Heart right ventricle (tissue), 16 donors: ENCODE results near the gene APC2. TPM values are rescaled to one million over a fixed set of nuclear protein-coding genes. Genes with fewer than 3 reads are reported as not detected.
A peak's percentile ranks its signal among the peaks of the same experiment; 100 is the strongest.
"Not testable (repeated sequence)": the region's sequence is repeated elsewhere in the genome, so short reads cannot be mapped to it uniquely, and the experiment has no call there.

Experiments
- ATAC-seq, 8 donors: fragments of 200-7000 bp; cut with Tn5 transposase; one replicate each; pipeline ENCODE4 v1.9.1; 2020; ENCODE audit warnings: mild to moderate bottlenecking in 8 of 8, moderate library complexity in 8 of 8, moderate number of reproducible peaks in 1 of 8
- DNase-seq, 2 donors: peaks; one replicate each; pipeline ENCODE4 v3.0.0-alpha.2; 2020
- H3K27ac ChIP-seq, 10 donors: fragments of 200-600 bp; sonication (generic) in 2 of 10; one replicate each; pipeline versions ENCODE4 v1.5.0 to v1.8.0; 2020 to 2022; ENCODE audit warnings: mild to moderate bottlenecking in 3 of 10
- H3K27me3 ChIP-seq, 7 donors: fragments of 200-600 bp; one replicate each; pipeline ENCODE4 v1.8.0; 2021 to 2022; ENCODE audit warnings: mild to moderate bottlenecking in 2 of 7
- H3K36me3 ChIP-seq, 9 donors: fragments of 200-600 bp; sonication (generic) in 1 of 9; one replicate each; pipeline versions ENCODE4 v1.5.0 to v1.8.0; 2020 to 2022; ENCODE audit warnings: mild to moderate bottlenecking in 2 of 9
- H3K4me1 ChIP-seq, 9 donors: fragments of 200-600 bp; sonication (generic) in 1 of 9; one replicate each; pipeline versions ENCODE4 v1.5.0 to v1.8.0; 2020 to 2022; ENCODE audit warnings: mild to moderate bottlenecking in 4 of 9
- H3K4me3 ChIP-seq, 10 donors: fragments of 200-600 bp; sonication (generic) in 2 of 10; one replicate each; pipeline versions ENCODE4 v1.5.0 to v1.8.0; 2020 to 2022; ENCODE audit warnings: mild to moderate bottlenecking in 7 of 10, moderate library complexity in 2 of 10
- H3K9me3 ChIP-seq, 11 donors: fragments of 200-600 bp in 10 of 11; sonication (generic) in 2 of 11; one replicate each; pipeline versions ENCODE4 v1.5.0 to v1.8.0; 2013 to 2022; ENCODE audit warnings: mild to moderate bottlenecking in 2 of 11, control low read depth in 1 of 11, moderate library complexity in 1 of 11
- WGBS, 2 donors: extraction: QIAGEN DNeasy Blood & Tissue Kit; methylation state at CpG; one replicate each; pipeline ENCODE4 v1.1.7; 2013; ENCODE audit warnings: inconsistent platforms in 1 of 2; 5-methylcytosine and 5-hydroxymethylcytosine counted together
- intact Hi-C, 10 donors: fragments of 100-400 bp; cut with DNase I; formaldehyde crosslinking; loops; one replicate each; pipeline versions ENCODE4 v1.11.1 to v1.14.2; 2022
- polyA plus RNA-seq, 2 donors: library from polyadenylated mRNA; stranded (reverse); fragments of 200-250 nt; gene quantifications; one replicate each; pipeline ENCODE4 v1.2.3, GENCODE V29; 2013
- total RNA-seq, 10 donors: library from RNA; stranded (reverse); fragmentation: NEBNext Ultra II Directional in 3 of 10; extraction: Animal tissue kit (Norgen Biotek cat#: 25700) in 3 of 10; gene quantifications; one replicate each; pipeline versions ENCODE4 v1.2.1 to v1.2.4, GENCODE V29; 2021 to 2023
- TF ChIP-seq, protein P1 (sequence below), 9 donors: fragments of 200-600 bp; sonication (generic) in 2 of 9; IDR thresholded peaks; one replicate each; pipeline versions ENCODE4 v1.5.0 to v1.8.0; 2021 to 2022; ENCODE audit warnings: antibody characterized with exemption in 9 of 9, mild to moderate bottlenecking in 5 of 9, moderate library complexity in 1 of 9
- donor health status: Arrhythmogenic right ventricular cardiomyopathy.
- donor health status: ischemic (EF 13 %, LVEDD 7.1; RV severe dilation, severe dysfunction).
- donor health status: healthy with polysubstance abuse.
- donor health status: DM: no; HTN: yes; CAD: no.
- donor health status: DM: no; HTN: no; CAD: no.
- donor health status: ischemic (EF 25% LVEDD 6.9; RV normal size, moderate dysfunction).
- donor health status: ischemic (EF 25% LVEDD 5.7; RV mildly dilated, moderate dysfunction).
- donor health status: healthy.
- donor health status: DM: yes; HTN: yes; CAD: no.
- donor health status: Ischemic cardiomyopathy.
- donor health status: ischemic (EF 35%, LVEDD 5.7; RV mildly dilated, moderate dysfunction).
- donor health status: nonischemic (EF 11% LVEDD 7.7; RV severe dilation, severe dysfunction).
- donor health status: DM: yes; HTN: yes; CAD: no.
- donor health status: PGD.
- donor health status: ischemic (EF 29% LVEDD 5.4; RV normal size, mild dysfunction).
- donor health status: nonischemic (EF 23%, LVEDD 6.1; RV moderate dilation, normal function).

The APC2 gene
- total and polyA plus RNA-seq, 12 donors = 0.02 to 0.23 (median 0.09) TPM; not detected in 1

DNA sequence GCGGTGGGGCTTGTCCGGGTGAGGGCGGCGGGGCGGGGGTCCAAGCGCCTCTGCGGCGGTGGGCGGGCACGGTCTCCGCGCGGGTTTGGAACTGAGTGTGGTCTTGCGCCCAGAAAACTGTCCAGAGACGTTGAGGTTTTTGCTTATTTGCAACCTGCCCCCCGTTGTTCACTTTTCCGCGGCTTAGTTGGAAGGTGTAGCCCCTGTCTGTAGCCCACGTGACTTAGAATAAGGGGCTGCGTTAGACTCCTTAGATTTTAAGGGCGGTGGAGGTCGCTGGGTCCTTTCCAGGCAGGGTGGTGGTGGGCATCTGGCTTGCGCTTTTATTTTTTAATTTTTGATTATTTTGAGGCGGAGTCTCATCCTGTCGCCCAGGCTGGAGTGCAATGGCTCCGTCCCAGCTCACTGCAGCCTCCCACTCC lies 11.0 kb upstream of the APC2 start:
- intact Hi-C loops = loop anchor here in 1 of 10 donors (5.0 kb wide), 1 partner anchor 162 kb away; the partner anchor contains the start of gene FAM174C
- Histone ChIP-seq H3K27me3 (no peaks in the 10 kb centered on the region), H3K27ac (peak overlapping the region in 9 of 10 donors; percentile 75 to 94 (median 89)), H3K4me3 (peak overlapping the region; percentile 63 to 99 (median 86)), H3K4me1 (peaks cover 5 to 30% (median 25%) of the 10 kb centered on the region in 9 donors), H3K9me3 (no peaks in the 10 kb centered on the region), H3K36me3 (peaks cover 0 to 63% (median 37%) of the 10 kb centered on the region in 9 donors)
- ATAC-seq = no peak
- 2% methylated on average over 26 of the region's 26 CpGs for WGBS, 2 donors
- TF ChIP-seq, protein P1, sequence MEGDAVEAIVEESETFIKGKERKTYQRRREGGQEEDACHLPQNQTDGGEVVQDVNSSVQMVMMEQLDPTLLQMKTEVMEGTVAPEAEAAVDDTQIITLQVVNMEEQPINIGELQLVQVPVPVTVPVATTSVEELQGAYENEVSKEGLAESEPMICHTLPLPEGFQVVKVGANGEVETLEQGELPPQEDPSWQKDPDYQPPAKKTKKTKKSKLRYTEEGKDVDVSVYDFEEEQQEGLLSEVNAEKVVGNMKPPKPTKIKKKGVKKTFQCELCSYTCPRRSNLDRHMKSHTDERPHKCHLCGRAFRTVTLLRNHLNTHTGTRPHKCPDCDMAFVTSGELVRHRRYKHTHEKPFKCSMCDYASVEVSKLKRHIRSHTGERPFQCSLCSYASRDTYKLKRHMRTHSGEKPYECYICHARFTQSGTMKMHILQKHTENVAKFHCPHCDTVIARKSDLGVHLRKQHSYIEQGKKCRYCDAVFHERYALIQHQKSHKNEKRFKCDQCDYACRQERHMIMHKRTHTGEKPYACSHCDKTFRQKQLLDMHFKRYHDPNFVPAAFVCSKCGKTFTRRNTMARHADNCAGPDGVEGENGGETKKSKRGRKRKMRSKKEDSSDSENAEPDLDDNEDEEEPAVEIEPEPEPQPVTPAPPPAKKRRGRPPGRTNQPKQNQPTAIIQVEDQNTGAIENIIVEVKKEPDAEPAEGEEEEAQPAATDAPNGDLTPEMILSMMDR (IDR thresholded peaks at IDR 0.05) = no peak
- DNase-seq = no peak

- not testable (repeated sequence) for ATAC-seq, DNase-seq, H3K27me3 ChIP-seq, H3K9me3 ChIP-seq
- peaks cover 0 to 54% (median 28%) of the 10 kb centered on the region in 9 donors for H3K36me3 ChIP-seq
- intact Hi-C loops = loop anchor here in 3 of 10 donors (5.0 to 10.0 kb wide), 2 partner anchors 75 to 162 kb away; partner anchors contain the start of genes ADAMTSL5 (in 2 of the 3) and FAM174C (in 1 of the 3)
- peaks cover 6 to 34% (median 27%) of the 10 kb centered on the region in 9 donors for H3K4me1 ChIP-seq
- peak overlapping the region in 9 of 10 donors; percentile 63 to 99 (median 88) for H3K4me3 ChIP-seq
- WGBS, 2 donors = 82 to 85% methylated on average over 56 to 57 of the region's 57 CpGs
- H3K27ac ChIP-seq = peak overlapping the region in 3 of 10 donors; percentile 89 to 94 (median 91)
Observed at GRCh38 chr19:1439525-1440417, 10.2 kb upstream of the APC2 start.

DNA sequence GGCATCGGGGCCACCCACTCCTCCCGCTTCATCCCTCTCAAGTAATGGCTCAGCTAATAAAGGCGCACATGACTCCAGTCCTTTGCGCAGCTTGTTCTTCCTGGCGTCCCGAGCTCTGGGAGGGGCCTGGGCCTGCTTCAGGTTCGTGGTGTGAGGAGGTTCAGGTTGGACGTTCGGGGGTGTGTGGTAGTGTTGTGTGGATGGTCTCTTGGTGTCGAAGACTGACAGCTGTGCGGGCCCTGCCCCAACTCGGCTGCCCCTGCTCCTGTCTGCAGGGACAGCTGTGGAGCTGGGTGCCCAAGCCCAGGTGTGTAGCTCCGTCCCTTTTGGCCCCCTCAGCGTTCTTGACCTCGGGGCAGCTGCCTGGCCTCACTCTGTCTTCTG lies 9.5 kb upstream of the APC2 start:
- no peak overlapping the region for H3K27ac ChIP-seq
- intact Hi-C loops = loop anchor here in 2 of 10 donors (10.0 kb wide), 1 partner anchor 74 kb away; the partner anchor contains the start of gene ADAMTSL5 (in 2 of the 2)
- ATAC-seq (no peak), DNase-seq (no peak)
- peaks cover 0 to 48% (median 27%) of the 10 kb centered on the region in 9 donors for H3K36me3 ChIP-seq
- peaks cover 11 to 39% (median 34%) of the 10 kb centered on the region in 9 donors for H3K4me1 ChIP-seq
- no peaks in the 10 kb centered on the region for H3K9me3 ChIP-seq
- WGBS, 2 donors = 88 to 90% methylated on average over 15 of the region's 15 CpGs
- peaks cover 2 to 6% (median 3%) of the 10 kb centered on the region in 7 donors for H3K27me3 ChIP-seq
- TF ChIP-seq, protein P1 (IDR thresholded peaks at IDR 0.05) = no peak
- H3K4me3 ChIP-seq = no peak overlapping the region

DNA sequence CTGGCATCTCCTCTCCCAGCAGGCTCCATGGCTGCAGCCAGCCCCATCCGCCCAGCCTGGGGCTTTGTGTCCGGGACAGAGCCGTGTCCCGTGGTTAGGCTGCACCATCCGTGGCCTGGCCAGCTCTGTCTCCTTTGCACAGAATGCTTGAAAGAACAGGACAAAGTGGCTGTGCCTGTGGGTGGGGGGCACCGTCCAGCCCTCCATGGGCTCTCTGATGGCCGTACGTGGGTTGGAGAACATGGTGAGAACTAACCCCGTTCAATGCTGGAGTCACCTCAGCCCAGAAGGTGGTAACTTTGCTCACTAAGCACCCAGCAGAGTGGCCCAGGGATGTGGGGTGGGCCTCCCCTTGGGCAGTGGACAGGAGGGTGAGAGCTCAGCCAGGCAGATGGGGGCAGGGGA lies 8.9 kb upstream of the APC2 start:
- peaks cover 15 to 45% (median 38%) of the 10 kb centered on the region in 9 donors for H3K4me1 ChIP-seq

More for the DNA sequence above, 8.9 kb upstream of the APC2 start:
- DNase-seq = no peak
- 93 to 94% methylated on average over 9 of the region's 9 CpGs for WGBS, 2 donors
- ATAC-seq = no peak
- peaks cover 0 to 43% (median 27%) of the 10 kb centered on the region in 9 donors for H3K36me3 ChIP-seq
- intact Hi-C loops = loop anchor here in 2 of 10 donors (10.0 kb wide), 1 partner anchor 74 kb away; the partner anchor contains the start of gene ADAMTSL5 (in 2 of the 2)
- H3K27me3 ChIP-seq = peaks cover 7 to 12% (median 8%) of the 10 kb centered on the region in 7 donors
- H3K9me3 ChIP-seq = no peaks in the 10 kb centered on the region
- TF ChIP-seq, protein P1 (IDR thresholded peaks at IDR 0.05) = no peak
- H3K27ac ChIP-seq = no peak overlapping the region
- no peak overlapping the region for H3K4me3 ChIP-seq
